NOMO-1 treated with DMSO at 0.1 percent for 48 hours (cell line): ENCODE results near the gene NHS.

Source experiments
- DNase-seq: peaks from one replicate; lab custom pipeline; 2025; ENCODE audit not compliant: unreplicated experiment; lab: John Stamatoyannopoulos, UW

The NHS gene

DNA sequence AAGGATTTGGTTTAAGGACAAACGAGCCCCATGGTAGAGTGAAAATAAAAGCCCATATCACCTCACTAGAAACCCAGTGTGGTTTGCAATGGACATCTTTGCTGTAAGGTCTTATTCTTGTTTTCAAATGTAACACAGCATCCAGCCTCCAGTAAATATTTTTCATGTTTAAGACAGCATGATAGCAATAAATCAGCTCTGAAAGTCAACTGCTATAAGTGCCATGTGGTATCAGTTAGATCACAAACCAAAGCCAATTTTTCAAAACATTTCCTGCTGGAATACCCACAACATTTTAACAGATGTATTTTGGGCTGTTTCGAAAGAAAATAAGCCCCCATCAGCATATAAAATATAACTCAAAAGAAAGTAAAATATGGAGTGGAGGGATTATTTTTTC lies 338.3 kb downstream of the NHS start:
- DNase-seq: no peak

DNA sequence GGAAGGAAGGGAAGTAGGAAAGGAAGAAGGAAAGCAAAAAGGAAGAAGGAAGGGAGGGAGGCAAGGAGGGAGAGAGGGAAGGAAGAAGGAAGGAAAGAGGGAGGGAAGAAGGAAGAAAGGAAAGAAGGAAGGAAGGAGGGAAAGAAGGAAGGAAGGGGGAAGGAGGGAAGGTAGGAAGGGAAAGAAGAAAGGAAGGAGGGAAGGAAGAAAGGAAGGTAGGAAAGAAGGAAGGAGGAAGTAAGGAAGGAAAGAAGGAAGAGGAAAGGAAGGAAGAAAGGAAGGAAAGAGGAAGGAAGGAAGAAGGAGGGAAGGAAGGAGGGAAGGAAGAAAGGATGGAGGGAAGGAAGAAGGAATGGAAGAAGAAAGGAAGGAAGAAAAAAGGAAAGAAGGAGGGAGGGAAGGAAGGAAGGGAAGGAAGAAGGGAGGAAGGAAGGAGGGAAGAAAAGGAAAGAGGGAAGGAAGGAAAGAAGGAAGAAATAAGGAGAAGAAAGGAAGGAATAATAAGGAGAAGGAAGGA lies 343.7 kb downstream of the NHS start:
- no peak for DNase-seq

DNA sequence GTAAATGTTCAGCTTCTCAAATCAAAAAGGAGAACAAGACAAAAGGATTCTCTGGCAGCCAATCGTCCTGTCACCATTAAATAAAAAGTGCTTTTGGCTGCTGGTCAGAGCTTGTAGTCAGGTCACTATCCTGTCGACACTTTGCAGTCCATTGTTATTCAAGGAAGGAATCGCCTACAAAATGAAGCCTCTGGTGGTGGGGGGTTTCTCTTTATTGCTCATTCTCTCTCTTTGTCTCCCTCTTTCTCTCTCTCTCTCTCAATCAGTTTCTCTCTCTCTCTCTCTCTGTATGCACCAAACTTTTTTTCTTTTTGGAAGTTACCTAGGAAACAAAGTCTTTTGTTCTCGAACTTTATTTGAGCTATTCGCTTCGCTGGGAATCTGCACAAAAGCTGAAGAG lies 344.7 kb downstream of the NHS start:
- DNase-seq: no peak

DNA sequence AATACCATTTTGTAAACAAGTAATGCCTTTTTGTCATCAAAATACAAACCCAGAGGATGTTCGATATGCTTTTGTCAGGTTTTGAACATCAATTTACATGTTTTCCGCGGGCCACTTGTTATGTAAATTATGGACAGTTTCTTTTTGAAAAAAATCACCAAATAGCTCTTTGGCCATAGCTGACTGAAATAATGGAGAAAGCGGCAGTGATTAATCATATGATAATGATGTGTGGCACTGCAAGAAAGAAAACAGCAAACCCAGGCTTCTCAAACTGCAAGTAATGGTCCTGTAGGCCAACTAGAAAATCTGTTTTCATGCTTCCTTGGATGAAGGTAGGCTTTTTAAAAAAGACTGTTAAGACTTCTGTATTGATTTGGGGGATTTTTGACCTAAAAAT lies 346.7 kb downstream of the NHS start:
- no peak for DNase-seq

DNA sequence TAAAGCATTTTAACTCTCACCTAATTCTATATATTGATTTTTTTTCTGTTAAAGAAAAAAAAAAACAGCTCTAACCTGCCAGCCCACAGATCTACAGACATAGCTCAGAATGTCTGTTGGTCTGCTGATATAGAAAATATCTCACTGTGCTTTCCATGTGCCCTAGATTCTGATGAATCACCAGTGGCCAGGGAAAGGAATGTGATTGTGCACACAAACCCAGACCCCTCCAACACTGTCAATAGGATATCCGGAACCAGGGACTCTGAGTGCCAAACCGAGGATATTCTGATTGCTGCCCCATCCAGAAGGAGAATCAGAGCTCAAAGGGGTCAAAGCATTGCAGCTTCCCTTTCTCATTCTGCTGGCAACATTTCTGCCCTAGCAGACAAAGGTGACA lies 350.2 kb downstream of the NHS start:
- DNase-seq: no peak

DNA sequence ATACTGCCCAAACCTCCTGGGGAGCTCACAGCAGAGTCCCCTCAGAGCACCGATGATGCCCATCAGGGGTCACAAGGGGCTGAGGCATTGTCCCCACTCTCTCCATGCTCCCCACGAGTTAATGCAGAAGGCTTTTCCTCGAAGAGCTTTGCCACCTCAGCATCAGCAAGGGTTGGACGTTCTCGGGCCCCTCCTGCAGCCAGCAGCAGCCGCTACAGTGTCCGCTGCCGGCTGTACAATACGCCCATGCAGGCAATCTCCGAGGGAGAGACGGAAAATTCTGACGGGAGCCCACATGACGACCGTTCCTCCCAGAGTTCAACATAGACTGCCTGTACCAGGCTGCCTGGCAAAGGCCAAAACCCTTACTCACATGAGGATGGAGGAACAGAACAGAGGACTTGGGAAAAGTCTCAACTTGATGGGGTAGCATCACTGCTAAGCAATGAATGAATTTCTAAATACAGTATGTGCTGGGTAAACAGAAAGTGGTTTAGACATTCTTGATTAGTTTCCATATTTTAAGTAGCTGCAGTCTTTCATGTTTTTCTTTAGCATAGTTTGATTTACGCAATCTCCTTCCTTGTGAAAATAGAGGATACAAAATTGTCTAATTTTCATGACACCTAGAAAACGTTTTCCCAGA lies 357.3 kb downstream of the NHS start:
- no peak for DNase-seq

DNA sequence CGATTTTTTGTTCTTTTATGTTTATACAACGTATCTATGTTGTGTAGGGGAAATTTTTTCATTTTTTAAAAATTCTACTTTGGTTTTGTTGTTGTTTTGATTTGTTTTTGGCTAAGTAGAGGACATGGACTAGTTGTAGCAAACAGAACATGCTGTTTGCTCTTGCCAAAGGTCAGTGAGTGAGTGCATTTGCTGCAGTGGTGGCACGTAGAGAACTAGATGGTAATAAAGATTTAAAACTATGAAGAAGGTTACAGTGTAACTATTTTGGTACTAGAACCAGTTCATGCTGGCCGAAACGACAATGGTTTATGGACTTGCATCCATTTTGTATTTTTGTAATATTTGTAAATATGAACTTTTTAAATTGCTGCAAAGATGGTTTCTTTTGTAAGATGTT lies 360.4 kb downstream of the NHS start:
- DNase-seq: no peak

DNA sequence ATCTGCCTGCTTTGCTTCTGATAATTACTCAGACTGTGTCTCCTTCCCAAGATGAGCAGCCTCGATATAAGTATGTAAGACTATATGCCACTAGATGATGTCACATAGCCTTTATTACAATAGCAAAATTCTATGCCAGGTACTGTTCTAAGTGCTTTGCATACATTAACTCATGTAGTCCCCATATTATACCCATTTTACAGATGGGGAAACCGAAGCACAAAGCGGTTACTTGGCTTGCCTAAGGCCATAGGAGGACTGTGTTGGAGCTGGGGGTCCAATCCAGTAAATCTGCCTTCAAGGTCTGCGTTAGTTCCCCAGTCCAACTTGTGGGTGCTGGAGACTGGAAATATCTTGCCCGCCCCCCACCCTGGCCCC lies 361.5 kb downstream of the NHS start:
- no peak for DNase-seq

DNA sequence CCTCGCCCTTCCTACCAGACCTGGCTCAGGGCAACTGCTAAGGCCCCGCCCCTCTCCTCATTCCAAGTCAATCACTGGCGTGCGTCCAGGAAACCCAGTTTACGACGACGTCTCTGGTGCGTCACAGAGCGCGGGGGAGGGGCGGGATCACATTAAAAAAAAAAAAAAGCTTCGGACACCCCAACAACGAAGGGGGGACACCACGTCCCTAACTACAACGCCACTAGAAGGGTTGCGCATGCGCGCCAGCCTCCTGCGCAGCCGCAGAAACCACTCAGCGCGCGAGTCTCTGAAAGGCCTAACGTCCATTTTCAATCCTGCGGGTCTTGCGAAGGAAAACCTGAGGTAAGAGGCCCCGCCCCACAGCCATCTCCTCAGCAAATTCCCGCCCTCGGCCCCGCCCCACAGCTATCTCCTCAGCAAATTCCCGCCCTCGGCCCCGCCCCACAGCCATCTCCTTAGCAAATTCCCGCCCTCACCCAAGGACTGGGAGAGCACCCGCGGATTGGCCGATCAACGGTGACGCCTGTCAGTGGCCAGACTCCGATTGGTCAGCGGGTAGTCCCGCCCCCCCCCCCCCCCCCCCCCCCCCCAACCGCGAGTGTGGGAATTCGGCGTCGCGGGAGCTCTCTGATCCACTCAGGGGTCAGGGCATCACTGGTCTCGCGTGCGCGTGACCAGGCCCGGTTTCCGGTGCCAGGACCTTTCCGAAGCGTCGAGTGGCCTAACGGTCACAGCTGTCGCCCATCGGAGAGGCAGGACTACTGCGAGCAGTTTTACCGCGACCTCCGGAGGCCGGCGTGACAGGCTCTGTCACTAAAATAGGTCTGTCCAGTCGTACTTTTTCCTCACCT lies 362.1 kb downstream of the NHS start, which contains the start of gene SCML1:
Gene SCML1, plus strand, starts transcription at position 638 of the 854 bp plus-strand sequence. CDS start 6,694 bp downstream, outside the sequence.
- peak; percentile 85 for DNase-seq

DNA sequence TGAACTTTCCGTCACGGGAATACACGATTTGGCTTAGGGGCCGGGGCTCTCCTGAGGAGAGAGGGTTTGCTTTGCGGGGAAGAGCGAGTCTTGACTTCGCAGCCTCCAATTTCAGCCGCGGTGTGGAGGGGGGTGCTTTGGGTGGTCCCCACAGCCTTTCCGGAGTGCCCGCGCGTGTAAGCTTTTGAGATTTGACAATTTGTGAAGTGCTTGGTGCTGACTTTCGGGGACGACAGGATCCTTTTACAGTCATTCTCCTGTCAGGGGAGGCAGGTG lies 362.6 kb downstream of the NHS start:
- DNase-seq: no peak

DNA sequence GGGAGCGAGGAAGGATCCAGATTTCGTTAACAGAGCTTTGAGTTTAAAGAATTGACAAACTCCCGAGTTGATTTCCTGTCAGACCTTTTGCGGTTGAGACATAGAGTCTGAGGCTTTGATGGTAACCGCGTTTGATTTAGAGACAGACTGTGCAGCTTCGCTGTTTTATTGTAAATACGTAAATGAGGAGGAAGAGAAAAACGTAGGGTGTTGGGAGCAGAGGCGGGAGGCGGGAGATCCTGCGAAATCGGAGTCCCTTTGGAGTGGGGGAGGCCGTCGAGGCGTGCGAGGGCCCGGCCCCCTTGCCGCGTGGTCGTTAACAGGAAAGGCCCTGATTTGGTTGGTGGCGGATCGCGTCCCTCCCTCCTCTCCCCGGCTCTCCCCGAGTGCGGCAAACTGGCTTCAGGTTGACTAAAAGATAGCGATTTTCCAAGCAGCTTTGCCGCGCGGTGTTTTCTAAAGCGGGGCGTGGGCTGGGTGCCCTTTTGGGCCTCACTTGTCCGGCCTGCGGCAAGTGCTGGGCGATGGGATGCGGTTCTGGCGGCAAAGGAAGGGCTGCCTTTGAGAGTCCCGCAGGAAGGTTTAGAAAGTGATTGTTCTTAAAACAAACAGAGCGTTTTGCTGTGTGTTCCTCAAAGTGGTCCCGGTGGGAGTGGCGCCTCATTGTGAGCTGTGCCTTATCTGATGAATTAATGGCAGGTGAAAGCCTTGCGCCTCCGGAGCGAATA lies 363.1 kb downstream of the NHS start:
- DNase-seq: no peak

DNA sequence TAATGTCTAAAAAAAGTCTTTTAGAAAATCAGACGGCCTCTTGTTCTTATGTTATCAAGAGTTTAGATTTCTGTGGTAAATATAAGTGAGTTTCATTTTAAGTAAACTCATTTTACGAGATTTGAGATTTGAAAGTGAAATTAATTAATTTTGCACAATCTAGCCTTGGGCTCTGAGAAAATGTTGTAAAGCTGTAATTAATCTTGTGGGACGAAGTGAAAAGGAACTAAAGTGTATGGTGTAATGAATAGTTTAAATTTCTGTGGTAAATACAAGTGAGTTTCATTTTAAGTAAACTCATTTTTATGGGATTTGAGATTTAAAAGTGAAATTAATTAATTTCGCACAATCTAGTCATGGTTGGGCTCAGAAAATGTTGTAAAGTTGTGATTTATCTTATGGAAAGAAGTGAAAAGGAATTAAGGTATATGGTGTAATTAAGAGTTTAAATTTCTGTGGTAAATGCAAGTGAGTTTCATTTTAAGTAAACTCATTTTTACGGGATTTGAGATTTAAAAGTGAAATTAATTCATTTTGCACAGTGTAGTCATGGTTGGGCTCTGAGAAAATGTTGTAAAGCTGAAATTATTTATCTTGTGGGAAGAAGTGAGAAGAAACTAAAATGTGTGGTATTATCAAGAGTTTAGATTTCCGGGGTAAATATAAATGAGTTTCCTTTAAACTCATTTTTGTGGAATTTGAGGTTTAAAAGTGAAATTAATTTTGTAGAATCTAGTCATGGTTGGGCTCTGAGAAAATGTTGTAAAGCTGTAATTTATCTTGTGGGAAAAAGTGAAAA lies 363.9 kb downstream of the NHS start:
- peak; percentile 38 for DNase-seq

DNA sequence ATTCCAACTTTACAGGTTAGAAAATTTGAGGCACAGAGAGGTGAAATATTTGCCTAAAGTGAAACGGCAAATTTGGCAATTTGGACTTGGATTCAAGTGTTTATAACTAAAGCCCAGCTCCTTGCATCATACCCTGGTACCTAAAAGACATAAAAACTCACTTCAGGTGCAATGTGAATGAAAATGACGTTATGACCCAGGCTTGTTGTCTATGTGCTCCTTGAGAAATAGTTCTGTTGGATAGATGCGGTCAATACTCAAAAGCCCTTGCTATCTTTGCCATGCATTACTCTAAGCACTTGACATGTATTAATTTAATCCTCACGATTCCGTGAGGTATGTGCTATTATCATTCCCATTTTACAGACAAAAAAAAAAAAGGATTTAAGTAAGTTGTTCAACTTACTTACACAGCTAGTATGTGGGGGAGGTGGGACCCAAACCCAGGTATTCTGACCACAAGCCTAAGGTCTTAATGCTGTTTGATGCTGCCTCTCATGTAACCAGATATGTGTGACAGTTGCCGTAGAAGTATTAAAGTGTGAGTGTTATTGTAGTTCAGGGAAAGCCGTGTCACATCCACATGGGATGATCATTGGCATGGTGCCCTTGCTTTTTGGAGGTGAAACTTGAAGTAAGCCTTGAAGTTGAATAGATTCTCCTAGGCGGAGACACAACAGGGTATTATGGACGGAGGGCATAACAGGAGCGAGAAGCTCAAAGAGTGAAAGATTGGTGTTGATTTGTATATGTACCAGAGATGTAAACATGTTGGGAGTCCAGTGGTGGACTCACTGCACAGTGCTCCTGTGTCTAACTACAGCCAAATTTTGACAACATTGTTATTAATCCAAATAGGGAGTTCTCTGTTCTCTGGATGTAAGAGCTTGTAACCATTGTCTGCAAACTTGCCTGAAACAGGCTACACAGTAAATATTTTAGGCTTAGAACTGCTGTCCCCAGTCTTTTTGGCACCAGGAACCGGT lies 365.4 kb downstream of the NHS start:
- no peak for DNase-seq

DNA sequence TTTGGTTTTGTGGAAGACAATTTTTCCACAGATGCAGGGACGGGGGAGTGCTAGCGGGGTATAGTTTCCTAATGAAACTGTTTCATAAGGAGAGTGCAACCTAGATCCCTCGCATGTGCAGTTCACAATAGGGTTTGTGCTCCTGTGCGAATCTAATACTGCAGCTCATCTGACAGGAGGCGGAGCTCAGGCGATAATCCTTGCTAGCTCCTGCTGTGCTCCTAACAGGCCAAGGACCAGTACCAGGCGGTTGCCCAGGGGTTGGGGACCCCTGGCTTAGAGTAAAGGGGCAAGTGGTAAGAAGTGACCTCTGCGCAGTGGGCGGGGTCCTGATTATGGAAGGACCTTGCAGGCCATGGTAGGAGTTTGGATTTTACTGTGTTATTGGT lies 366.1 kb downstream of the NHS start:
- DNase-seq: no peak

DNA sequence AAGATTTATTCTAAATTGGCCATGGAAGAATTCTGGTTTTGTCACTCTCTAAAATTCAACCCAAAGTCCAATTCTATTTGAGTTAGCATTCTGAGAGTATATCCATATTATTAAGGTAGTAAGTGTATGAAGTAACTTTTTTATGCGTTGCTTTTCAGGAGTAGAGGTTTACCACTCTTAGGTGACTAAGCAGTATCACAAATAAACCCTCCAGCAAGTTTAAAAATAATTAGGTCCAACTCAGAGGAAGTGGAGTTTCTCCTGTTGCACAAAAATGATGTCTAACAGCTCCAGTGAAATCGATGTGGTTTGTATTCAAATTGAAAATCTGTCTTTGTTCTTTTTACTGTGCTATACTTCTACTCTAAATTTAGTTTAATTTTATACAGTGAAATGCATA lies 368.9 kb downstream of the NHS start:
- peak; percentile 71 for DNase-seq

DNA sequence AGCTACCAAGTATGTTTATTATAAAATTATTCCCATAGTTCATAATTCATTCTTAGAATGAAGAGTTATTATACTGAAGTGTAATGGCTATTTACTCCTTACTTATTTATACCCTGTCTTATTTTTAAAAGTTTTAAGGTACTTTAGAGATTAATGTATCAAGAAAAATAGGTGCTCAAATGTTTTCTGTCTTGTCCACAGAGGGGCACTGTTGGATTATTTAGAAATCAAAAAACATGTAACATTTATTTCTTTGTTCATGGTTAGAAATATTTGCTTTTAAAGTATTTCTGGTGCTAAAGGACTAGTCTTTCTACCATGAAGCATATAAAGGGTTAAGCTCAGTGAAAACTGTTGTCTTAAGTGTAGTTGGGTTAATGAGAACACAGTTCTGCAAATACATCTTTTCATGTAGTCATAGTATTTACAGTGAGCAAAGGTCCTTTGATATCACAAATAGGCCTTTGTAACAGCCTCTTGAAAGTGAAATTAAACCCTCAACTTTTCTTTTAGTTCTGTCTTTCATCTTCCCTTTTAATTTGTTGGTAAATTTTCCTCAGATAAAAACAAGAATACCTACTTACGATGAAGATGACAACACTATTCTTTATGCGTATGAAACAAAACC lies 370.0 kb downstream of the NHS start:
- no peak for DNase-seq

DNA sequence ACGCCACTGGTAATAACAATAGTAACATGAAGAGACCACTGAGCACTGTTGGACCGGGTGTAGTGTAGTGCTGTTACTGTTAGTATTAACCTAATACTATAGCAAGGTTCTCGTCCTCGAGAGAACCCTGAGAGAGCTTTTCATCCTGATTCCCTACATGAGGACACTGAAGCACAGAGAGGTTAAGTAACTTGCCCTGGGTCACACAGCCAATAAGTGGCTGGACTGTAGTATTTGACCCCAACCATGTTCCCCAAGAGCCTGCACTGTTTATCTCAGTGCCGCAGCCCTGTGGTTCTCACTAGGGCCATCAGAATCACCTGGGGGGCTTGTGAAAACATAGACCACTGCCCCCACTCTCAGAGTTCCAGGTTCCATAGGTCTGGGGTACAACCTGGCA lies 372.7 kb downstream of the NHS start:
- no peak for DNase-seq

DNA sequence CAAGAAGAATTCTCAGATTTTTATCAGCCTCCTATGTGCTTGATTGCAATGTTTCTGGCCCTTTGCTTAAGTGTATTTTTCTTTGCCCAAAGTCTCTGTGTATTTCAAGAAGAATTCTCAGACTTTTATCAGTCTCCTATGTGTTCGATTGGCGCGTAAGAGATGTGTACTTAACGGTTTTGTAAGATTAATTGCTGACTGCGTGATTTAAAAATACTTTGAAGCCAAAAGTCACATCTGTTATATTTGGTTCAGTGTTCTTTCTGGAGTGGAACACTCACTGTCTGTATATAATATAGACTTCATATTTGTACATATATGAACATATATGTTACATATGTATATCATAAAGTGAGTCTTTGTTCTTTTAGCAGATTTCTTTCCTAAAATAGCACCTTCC lies 373.7 kb downstream of the NHS start:
- DNase-seq: no peak

DNA sequence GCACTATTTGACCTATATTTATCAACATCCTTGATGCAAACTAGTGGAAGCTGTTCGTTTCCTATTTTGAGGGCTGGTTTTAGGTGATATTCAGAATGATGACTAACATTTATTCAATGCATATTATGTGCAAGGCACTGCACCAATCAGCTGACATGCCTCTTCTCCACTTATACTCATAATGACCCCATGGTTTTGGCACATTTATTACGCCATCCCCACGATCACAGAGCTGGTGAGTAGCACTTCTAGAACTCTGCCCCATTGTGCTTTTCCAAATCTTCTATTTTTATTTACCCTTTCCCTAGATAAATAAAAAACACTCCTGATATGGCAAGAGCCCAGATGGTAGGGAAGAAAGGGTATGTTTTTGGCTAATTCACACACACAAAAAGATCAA lies 375.4 kb downstream of the NHS start:
- no peak for DNase-seq

DNA sequence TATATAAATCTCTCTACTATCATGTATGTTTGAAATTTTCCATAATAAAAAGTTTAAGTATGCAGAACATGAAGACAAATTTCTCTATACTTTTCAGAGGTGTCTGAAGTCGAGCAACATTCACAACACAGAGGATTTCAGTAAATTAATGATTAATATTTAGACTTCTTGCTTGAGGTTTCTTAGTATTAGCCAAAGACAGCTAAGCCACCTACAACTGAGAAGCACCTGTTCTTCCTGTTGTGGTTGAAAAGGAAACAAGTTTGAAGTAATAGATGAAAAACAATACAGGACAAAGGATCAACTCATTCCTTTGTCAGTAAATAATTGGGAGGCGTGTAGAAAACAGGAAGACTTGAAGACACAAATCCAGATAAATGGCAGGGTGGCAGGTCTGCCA lies 383.4 kb downstream of the NHS start:
- no peak for DNase-seq
